Fibroblast of mammary gland (primary cell): ENCODE results near the gene ZFP90.
A peak's percentile ranks its signal among the peaks of the same experiment; 100 is the strongest.
"Not testable (repeated sequence)": the region's sequence is repeated elsewhere in the genome, so short reads cannot be mapped to it uniquely, and the experiment has no call there.

ENCODE experiments used
- DNase-seq: peaks from one replicate; pipeline ENCODE4 v3.0.0-alpha.2; 2010; ENCODE audit warnings: low read depth
- H3K4me3 ChIP-seq: 2 replicates; pipeline ENCODE4 v1.5.1; 2011; ENCODE audit warnings: low read depth, mild to moderate bottlenecking, low read length, moderate library complexity; ENCODE audit not compliant: control insufficient read depth
- TF ChIP-seq, protein P1 (sequence below): conservative IDR thresholded peaks from 2 replicates; pipeline ENCODE4 v1.5.1; 2011; ENCODE audit warnings: low read depth, low read length, inconsistent platforms; ENCODE audit not compliant: control insufficient read depth, insufficient read depth

ZFP90 gene

GRCh38 chr16:68493412-68494070 lies 45.5 kb upstream of the ZFP90 start:
- DNase-seq, result no peak
- H3K4me3 ChIP-seq, result no peak overlapping the region
- TF ChIP-seq, protein P1, sequence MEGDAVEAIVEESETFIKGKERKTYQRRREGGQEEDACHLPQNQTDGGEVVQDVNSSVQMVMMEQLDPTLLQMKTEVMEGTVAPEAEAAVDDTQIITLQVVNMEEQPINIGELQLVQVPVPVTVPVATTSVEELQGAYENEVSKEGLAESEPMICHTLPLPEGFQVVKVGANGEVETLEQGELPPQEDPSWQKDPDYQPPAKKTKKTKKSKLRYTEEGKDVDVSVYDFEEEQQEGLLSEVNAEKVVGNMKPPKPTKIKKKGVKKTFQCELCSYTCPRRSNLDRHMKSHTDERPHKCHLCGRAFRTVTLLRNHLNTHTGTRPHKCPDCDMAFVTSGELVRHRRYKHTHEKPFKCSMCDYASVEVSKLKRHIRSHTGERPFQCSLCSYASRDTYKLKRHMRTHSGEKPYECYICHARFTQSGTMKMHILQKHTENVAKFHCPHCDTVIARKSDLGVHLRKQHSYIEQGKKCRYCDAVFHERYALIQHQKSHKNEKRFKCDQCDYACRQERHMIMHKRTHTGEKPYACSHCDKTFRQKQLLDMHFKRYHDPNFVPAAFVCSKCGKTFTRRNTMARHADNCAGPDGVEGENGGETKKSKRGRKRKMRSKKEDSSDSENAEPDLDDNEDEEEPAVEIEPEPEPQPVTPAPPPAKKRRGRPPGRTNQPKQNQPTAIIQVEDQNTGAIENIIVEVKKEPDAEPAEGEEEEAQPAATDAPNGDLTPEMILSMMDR, result no peak

DNA sequence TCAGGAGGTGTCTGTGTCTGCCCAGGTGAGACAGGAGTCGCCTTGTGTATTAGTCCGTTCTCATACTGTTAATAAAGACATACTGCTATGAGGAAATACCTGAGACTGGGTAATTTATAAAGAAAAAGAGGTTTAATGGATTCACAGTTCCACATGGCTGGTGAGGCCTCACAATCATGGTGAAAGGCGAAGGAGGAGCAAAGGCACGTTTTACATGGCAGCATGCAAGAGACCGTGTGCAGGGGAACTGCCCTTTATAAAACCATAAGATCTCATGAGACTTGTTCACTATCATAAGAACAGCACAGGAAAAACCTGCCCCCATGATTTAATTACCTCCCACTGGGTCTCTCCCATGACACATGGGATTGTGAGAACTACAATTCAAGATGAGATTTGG lies 44.8 kb upstream of the ZFP90 start:
- not testable (repeated sequence) for H3K4me3 ChIP-seq, DNase-seq

- no peak overlapping the region for H3K4me3 ChIP-seq
- TF ChIP-seq, protein P1, result no peak
- no peak for DNase-seq
These were observed 42.4 kb upstream of the ZFP90 start for GRCh38 chr16:68496689-68497088.

DNA sequence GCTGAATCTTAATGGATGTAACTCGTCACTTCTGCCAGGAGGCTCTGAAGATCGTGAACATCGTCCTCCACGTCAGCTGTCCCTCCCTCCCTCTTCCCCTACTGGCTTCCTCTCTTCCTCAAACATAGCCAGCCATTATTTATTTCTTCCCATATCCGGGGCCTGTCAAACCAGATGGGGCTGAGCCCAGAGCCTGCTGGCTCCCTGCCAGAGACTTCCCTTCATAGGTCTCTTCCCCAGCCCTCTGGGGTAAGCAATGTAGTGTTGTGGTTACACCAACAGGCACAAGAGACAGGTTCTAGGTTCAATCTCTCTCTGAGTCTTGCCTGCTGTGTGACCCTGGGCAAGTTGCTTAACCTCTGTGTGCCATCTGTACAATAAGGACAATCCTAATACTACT lies 40.1 kb upstream of the ZFP90 start:
- no peak overlapping the region for H3K4me3 ChIP-seq
- TF ChIP-seq, protein P1, result no peak
- DNase-seq, result no peak

- DNase-seq, result peak; percentile 28
- TF ChIP-seq, protein P1, result no peak
- no peak overlapping the region for H3K4me3 ChIP-seq
These were observed 35.8 kb upstream of the ZFP90 start for GRCh38 chr16:68503334-68503733.

DNA sequence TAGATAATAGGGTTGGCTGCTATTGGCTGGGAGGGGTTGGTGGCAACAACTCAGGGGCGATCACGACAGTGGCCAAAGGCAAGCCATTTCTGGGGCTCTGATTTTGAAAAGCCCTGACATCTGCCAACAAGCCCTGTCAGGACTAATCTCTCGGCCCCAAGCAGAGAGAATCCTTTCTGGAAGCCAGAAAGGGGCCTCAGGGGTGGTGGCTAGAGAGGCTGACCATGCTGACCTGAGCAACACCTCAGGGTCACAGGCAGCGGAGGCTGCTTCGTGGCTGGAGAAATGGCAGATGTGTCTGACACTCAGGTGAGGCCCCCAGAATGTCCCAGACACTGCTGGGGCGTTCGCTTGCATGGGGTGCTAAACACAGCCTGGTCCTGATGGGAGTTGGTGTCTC lies 35.0 kb upstream of the ZFP90 start:
- no peak for DNase-seq
- H3K4me3 ChIP-seq, result no peak overlapping the region
- TF ChIP-seq, protein P1, result no peak

- TF ChIP-seq, protein P1, result no peak
- no peak for DNase-seq
- no peak overlapping the region for H3K4me3 ChIP-seq
These were observed 32.6 kb upstream of the ZFP90 start for GRCh38 chr16:68506331-68507053.
